Lower lobe of right lung (tissue), 2 donors: Measurements from ENCODE around the gene SQSTM1. TPM values are rescaled to one million over a fixed set of nuclear protein-coding genes. Genes with fewer than 3 reads are reported as not detected.

Experiments used
- ATAC-seq, 2 donors: fragments of 200-7000 bp; cut with Tn5 transposase; one replicate each; pipeline ENCODE4 v1.9.1; 2020 to 2022; ENCODE audit warnings: mild to moderate bottlenecking in 2 of 2, moderate library complexity in 2 of 2
- DNase-seq: peaks from one replicate; pipeline ENCODE4 v3.0.0-alpha.2; 2020
- H3K27ac ChIP-seq: fragments of 200-600 bp; one replicate; pipeline ENCODE4 v1.8.0; 2022
- H3K27me3 ChIP-seq: fragments of 200-600 bp; one replicate; pipeline ENCODE4 v1.8.0; 2022; ENCODE audit warnings: low read depth
- H3K36me3 ChIP-seq: fragments of 200-600 bp; one replicate; pipeline ENCODE4 v1.8.0; 2022; ENCODE audit warnings: mild to moderate bottlenecking
- H3K4me1 ChIP-seq: fragments of 200-600 bp; one replicate; pipeline ENCODE4 v1.8.0; 2022
- H3K4me3 ChIP-seq: fragments of 200-600 bp; one replicate; pipeline ENCODE4 v1.8.0; 2022; ENCODE audit warnings: mild to moderate bottlenecking
- H3K9me3 ChIP-seq: fragments of 200-600 bp; one replicate; pipeline ENCODE4 v1.8.0; 2022
- intact Hi-C: fragments of 100-400 bp; cut with DNase I; formaldehyde crosslinking; loops from one replicate; pipeline ENCODE4 v1.11.0; 2022
- total RNA-seq: library from RNA; stranded (reverse); fragmentation: NEBNext Ultra II Directional; extraction: Animal tissue kit (Norgen Biotek cat#: 25700); gene quantifications from one replicate; pipeline ENCODE4 v1.2.1, GENCODE V29; 2021
- TF ChIP-seq, protein P1 (sequence below): fragments of 200-600 bp; IDR thresholded peaks from one replicate; pipeline ENCODE4 v1.8.0; 2022; ENCODE audit warnings: antibody characterized with exemption, mild to moderate bottlenecking
- donor health status: DM: no; HTN: yes; CAD: no; lungs with severe emphysema.

Gene SQSTM1
- total RNA-seq, 1 donor from 2014 or later: 450 TPM

DNA sequence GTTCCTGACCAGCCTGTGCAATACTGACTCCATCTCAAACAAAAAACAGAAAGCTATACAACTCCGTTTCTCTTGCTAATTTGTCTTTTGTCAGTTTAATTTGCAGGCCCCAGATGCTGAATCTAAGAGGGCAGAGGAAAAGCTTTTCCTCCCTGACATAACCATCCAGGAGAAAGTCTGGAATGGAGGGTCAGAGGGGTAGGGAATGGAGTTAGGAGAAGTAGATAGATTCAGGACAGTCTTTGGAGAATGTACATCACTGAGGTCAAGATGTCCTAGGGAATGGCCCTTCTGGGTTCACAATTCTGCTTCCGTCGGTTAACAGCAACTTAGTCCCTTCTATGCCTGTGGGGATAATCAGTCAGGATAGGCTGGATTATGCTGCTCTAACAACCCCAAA lies 6.6 kb upstream of the SQSTM1 start:
- TF ChIP-seq, protein P1, sequence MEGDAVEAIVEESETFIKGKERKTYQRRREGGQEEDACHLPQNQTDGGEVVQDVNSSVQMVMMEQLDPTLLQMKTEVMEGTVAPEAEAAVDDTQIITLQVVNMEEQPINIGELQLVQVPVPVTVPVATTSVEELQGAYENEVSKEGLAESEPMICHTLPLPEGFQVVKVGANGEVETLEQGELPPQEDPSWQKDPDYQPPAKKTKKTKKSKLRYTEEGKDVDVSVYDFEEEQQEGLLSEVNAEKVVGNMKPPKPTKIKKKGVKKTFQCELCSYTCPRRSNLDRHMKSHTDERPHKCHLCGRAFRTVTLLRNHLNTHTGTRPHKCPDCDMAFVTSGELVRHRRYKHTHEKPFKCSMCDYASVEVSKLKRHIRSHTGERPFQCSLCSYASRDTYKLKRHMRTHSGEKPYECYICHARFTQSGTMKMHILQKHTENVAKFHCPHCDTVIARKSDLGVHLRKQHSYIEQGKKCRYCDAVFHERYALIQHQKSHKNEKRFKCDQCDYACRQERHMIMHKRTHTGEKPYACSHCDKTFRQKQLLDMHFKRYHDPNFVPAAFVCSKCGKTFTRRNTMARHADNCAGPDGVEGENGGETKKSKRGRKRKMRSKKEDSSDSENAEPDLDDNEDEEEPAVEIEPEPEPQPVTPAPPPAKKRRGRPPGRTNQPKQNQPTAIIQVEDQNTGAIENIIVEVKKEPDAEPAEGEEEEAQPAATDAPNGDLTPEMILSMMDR: no peak
- Histone ChIP-seq H3K4me3 (no peak overlapping the region), H3K36me3 (peaks cover 13% of the 10 kb centered on the region), H3K27me3 (no peaks in the 10 kb centered on the region), H3K9me3 (no peaks in the 10 kb centered on the region), H3K27ac (no peak overlapping the region), H3K4me1 (peaks cover 27% of the 10 kb centered on the region)
- ATAC-seq (no peak), DNase-seq (no peak)
- intact Hi-C loops: no loop called here

DNA sequence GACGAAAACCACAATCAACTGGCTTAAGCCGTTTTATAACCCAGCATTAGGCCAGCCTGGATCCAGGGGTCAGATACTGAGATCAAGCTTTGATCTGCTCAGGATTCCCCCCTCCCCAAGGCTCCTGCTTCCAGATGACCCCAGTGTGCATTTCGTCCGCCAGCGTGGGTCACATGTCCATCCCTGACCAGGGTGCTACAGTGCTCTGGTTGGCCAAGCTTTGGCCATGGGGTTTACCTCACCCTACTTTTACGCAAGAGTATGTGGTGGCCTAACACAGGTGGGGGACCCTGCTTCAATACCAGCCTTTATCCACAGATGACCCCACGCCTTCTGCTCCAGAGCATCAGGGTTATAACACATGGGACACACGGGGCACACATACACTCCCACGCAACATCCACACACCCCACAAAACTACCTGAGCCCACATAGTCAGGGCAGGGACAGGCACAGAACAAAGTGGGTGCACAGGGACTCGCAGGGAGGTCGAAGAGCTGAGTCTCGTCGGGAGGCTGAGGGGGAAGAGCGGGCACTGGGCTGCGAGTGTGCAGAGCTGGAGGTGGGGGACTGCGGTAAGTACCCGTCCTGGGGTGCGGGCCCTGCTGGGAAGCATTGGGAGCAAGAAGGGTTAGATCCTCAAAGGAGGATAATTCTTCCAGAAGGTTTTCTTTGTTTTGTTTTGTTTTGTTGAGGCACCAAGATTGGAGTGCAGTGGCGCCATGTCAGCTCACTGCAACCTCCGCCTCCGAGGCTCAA lies 5.0 kb upstream of the SQSTM1 start:
- Histone ChIP-seq H3K4me1 (peaks cover 40% of the 10 kb centered on the region), H3K36me3 (peaks cover 13% of the 10 kb centered on the region), H3K9me3 (no peaks in the 10 kb centered on the region), H3K27ac (no peak overlapping the region), H3K4me3 (no peak overlapping the region), H3K27me3 (no peaks in the 10 kb centered on the region)
- intact Hi-C loops: no loop called here
- ATAC-seq (no peak), DNase-seq (no peak)
- TF ChIP-seq, protein P1: no peak

DNA sequence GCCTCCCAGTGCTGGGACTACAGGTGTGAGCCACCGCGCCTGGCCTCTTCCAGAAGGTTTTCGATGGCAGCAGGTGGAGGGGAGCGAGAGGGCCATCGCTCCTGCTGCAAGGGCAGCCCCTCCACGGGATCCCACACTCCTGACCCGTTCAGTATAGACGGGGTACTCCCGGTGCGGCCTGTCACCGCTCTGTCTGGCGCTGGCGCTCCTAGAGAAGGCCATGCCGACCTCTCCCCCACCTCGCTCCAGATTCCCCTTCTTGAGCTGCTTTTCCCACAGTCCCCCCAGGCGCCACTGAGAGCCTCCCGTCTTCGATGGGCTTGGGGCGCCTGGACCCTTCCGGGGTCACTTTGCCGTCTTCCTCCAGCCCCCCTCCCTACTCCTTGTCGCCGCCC lies 4.3 kb upstream of the SQSTM1 start:
- intact Hi-C loops: no loop called here
- TF ChIP-seq, protein P1: no peak
- Histone ChIP-seq H3K4me1 (peaks cover 40% of the 10 kb centered on the region), H3K4me3 (peak overlapping the region; percentile 60), H3K9me3 (no peaks in the 10 kb centered on the region), H3K27ac (no peak overlapping the region), H3K36me3 (peaks cover 13% of the 10 kb centered on the region), H3K27me3 (no peaks in the 10 kb centered on the region)
- ATAC-seq: no peak
- peak; percentile 46 for DNase-seq

DNA sequence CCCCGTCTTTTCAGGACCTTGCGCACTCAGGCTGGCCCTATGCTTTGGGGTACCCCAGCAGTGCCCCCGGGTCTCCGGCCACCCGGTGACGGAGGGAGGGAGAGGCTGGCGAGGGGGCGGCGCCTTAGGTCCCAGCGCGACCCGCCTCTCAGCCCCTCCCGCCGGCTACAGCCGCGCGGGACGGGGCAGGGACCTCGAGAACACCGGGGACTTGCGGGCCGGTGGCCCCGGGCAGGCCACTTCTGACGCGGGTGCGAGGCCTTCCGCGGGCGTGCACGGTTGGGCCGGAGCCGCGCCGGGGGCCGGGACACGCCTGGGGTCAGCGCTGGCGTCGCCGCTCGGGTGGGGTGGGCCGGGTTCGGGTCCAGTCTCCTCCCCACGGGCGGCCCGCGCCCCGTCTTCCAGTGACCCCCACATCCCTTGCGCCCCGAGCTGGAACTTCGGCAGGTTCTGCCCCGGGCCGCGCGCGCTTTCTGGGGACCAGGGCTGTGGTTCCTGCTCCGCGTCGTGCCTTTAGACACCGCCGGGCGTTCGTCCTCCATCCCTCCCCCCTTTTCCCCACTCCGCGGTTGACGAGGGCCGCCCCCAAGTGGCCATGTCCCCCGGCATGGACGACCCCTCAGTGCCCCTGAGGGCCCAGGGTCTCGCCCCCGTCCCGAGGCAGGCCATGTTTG lies 3.8 kb upstream of the SQSTM1 start:
- no peaks in the 10 kb centered on the region for H3K9me3 ChIP-seq
- DNase-seq (peak; percentile 60), ATAC-seq (no peak)
- peaks cover 41% of the 10 kb centered on the region for H3K4me1 ChIP-seq
- peaks cover 13% of the 10 kb centered on the region for H3K36me3 ChIP-seq
- peak overlapping the region; percentile 3 for H3K27ac ChIP-seq
- intact Hi-C loops: no loop called here
- no peaks in the 10 kb centered on the region for H3K27me3 ChIP-seq
- peak overlapping the region; percentile 60 for H3K4me3 ChIP-seq
- TF ChIP-seq, protein P1: no peak

DNA sequence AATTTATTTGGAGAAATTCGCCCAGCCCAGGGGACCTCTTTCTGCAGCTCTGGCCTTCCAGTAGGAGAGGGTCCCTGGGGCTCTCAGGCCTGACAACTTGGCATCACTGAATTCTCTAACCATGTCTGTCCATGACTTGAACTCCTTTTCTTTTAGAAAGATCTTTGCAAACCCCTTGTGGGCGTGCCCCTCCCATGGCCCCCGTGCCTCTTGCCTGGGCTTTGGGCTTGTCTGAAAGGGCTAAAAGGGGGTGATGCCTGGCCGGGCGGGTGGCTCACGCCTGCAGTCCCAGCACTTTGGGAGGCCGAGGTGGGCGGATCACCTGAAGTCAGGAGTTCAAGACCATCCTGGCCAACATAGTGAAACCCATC lies 3.2 kb upstream of the SQSTM1 start:
- intact Hi-C loops: no loop called here
- Histone ChIP-seq H3K36me3 (peaks cover 13% of the 10 kb centered on the region), H3K27me3 (no peaks in the 10 kb centered on the region), H3K9me3 (no peaks in the 10 kb centered on the region), H3K4me1 (peaks cover 47% of the 10 kb centered on the region), H3K27ac (peak overlapping the region; percentile 25), H3K4me3 (peak overlapping the region; percentile 60)
- DNase-seq (peak; percentile 41), ATAC-seq (no peak)
- TF ChIP-seq, protein P1: no peak
